HG03039 (cell line): Measurements from ENCODE around the gene R3HCC1L.

Experiments
- ATAC-seq: cut with Tn5 transposase; IDR thresholded peaks from one replicate; pipeline ENCODE4 v1.9.1; 2021; ENCODE audit warnings: mild to moderate bottlenecking, moderate library complexity; ENCODE audit not compliant: unreplicated experiment

R3HCC1L gene

GRCh38 chr10:98134431-98135221 lies at the start of gene R3HCC1L:
R3HCC1L (plus strand) TSS chr10:98134657; CDS start chr10:98208115, 73,458 bp downstream.
- ATAC-seq = peak; percentile 85

GRCh38 chr10:98085238-98085637 lies 49.2 kb upstream of the R3HCC1L start:
- ATAC-seq = no peak

- ATAC-seq = no peak
Observed at GRCh38 chr10:98086837-98087708, 47.4 kb upstream of the R3HCC1L start.

GRCh38 chr10:98088186-98088971 lies 46.1 kb upstream of the R3HCC1L start:
- no peak for ATAC-seq

GRCh38 chr10:98090822-98091221 lies 43.6 kb upstream of the R3HCC1L start:
- no peak for ATAC-seq

- no peak for ATAC-seq
Observed at GRCh38 chr10:98096316-98096715, 38.1 kb upstream of the R3HCC1L start.

GRCh38 chr10:98096731-98097130 lies 37.7 kb upstream of the R3HCC1L start:
- ATAC-seq = no peak

GRCh38 chr10:98097175-98097574 lies 37.3 kb upstream of the R3HCC1L start:
- ATAC-seq = no peak

- no peak for ATAC-seq
Observed at GRCh38 chr10:98097616-98098015, 36.8 kb upstream of the R3HCC1L start.

- ATAC-seq = no peak
Observed at GRCh38 chr10:98098247-98098646, 36.2 kb upstream of the R3HCC1L start.

GRCh38 chr10:98100476-98100875 lies 34.0 kb upstream of the R3HCC1L start:
- ATAC-seq = no peak

GRCh38 chr10:98101366-98101765 lies 33.1 kb upstream of the R3HCC1L start:
- no peak for ATAC-seq

GRCh38 chr10:98104125-98104524 lies 30.3 kb upstream of the R3HCC1L start:
- ATAC-seq = no peak

- no peak for ATAC-seq
Observed at GRCh38 chr10:98106531-98106930, 27.9 kb upstream of the R3HCC1L start.

- ATAC-seq = no peak
Observed at GRCh38 chr10:98107644-98108430, 26.6 kb upstream of the R3HCC1L start.

GRCh38 chr10:98110356-98110755 lies 24.1 kb upstream of the R3HCC1L start:
- ATAC-seq = no peak

GRCh38 chr10:98115031-98115787 lies 19.2 kb upstream of the R3HCC1L start:
- no peak for ATAC-seq

- no peak for ATAC-seq
Observed at GRCh38 chr10:98119891-98120290, 14.6 kb upstream of the R3HCC1L start.

- no peak for ATAC-seq
Observed at GRCh38 chr10:98125940-98126631, 8.4 kb upstream of the R3HCC1L start.
